OCI-LY3 (cell line): Measurements from ENCODE around the gene LRRC7.

Source experiments
- H2AFZ ChIP-seq: fragments of 200-600, 300-600 bp; shearing (Covaris generic); 2 replicates; pipeline ENCODE4 v1.6.0; 2014; ENCODE audit warnings: antibody characterized with exemption, low read depth, low read length
- H3K27ac ChIP-seq: fragments of 200-600, 300-600 bp; sonication (generic); 2 replicates; pipeline ENCODE4 v1.5.1; 2014; ENCODE audit warnings: mild to moderate bottlenecking, low read length, moderate library complexity, mixed read lengths
- H3K27me3 ChIP-seq: fragments of 200-600, 300-600 bp; sonication (generic); 2 replicates; pipeline ENCODE4 v1.6.1; 2014; ENCODE audit warnings: low read depth, low read length, mixed read lengths
- H3K36me3 ChIP-seq: fragments of 200-600, 300-600 bp; sonication (generic); replicated peaks from 2 replicates; pipeline ENCODE3; 2014; ENCODE audit warnings: low read depth, low read length, mixed read lengths
- H3K4me1 ChIP-seq: fragments of 300-600, 200-600 bp; sonication (generic); 2 replicates; pipeline ENCODE4 v1.6.1; 2014; ENCODE audit warnings: low read length, mixed read lengths
- H3K4me2 ChIP-seq: fragments of 200-600, 300-600 bp; sonication (generic); 2 replicates; pipeline ENCODE4 v1.6.1; 2014; ENCODE audit warnings: low read length, mixed read lengths
- H3K4me3 ChIP-seq: fragments of 300-600, 200-600 bp; sonication (generic); 2 replicates; pipeline ENCODE4 v1.5.1; 2014; ENCODE audit warnings: antibody characterized with exemption, mild to moderate bottlenecking, low read length, moderate library complexity
- H3K79me2 ChIP-seq: fragments of 300-600, 200-600 bp; shearing (Covaris generic); 2 replicates; pipeline ENCODE4 v1.6.1; 2014; ENCODE audit warnings: mild to moderate bottlenecking, low read length, mixed read lengths
- H3K9ac ChIP-seq: fragments of 300-600, 200-600 bp; shearing (Covaris generic); 2 replicates; pipeline ENCODE4 v1.6.0; 2014; ENCODE audit warnings: mild to moderate bottlenecking, low read length, moderate library complexity
- H3K9me3 ChIP-seq: fragments of 200-600, 300-600 bp; shearing (Covaris generic); 2 replicates; pipeline ENCODE4 v1.6.1; 2014; ENCODE audit warnings: low read length, mixed read lengths; ENCODE audit not compliant: insufficient read depth
- H4K20me1 ChIP-seq: fragments of 200-600, 300-600 bp; sonication (generic); 2 replicates; pipeline ENCODE4 v1.6.1; 2016; ENCODE audit warnings: low read length, mixed read lengths; ENCODE audit not compliant: insufficient read depth
- CTCF ChIP-seq: fragments of 200-600, 300-600 bp; sonication (generic); IDR thresholded peaks from 2 replicates; pipeline ENCODE4 v1.5.1; 2014; ENCODE audit warnings: antibody characterized with exemption, low read length, low read depth
- EZH2phosphoT487 ChIP-seq: fragments of 200-600 bp; shearing (Covaris generic); IDR thresholded peaks from 2 replicates; pipeline ENCODE4 v1.6.1; 2018; ENCODE audit warnings: antibody characterized with exemption, mixed run types, low read depth

Gene LRRC7

GRCh38 chr1:69595486-69595885 is 27.8 kb downstream of the LRRC7 start:
- H3K79me2 ChIP-seq: no peaks in the 10 kb centered on the region
- H2AFZ ChIP-seq: no peak overlapping the region
- no peaks in the 10 kb centered on the region for H3K9me3 ChIP-seq
- H3K4me3 ChIP-seq: no peak overlapping the region
- H3K4me2 ChIP-seq: no peak overlapping the region
- no peaks in the 10 kb centered on the region for H4K20me1 ChIP-seq
- H3K4me1 ChIP-seq: no peaks in the 10 kb centered on the region
- H3K27ac ChIP-seq: no peak overlapping the region
- no peaks in the 10 kb centered on the region for H3K27me3 ChIP-seq
- no peak for TF ChIP-seq CTCF
- TF ChIP-seq EZH2phosphoT487: no peak
- H3K9ac ChIP-seq: no peak overlapping the region
- H3K36me3 ChIP-seq: no peaks in the 10 kb centered on the region

GRCh38 chr1:69611316-69611715 is 43.6 kb downstream of the LRRC7 start:
- Histone ChIP-seq H3K9me3 (no peaks in the 10 kb centered on the region), H2AFZ (no peak overlapping the region), H3K36me3 (no peaks in the 10 kb centered on the region), H4K20me1 (no peaks in the 10 kb centered on the region), H3K27ac (no peak overlapping the region), H3K9ac (no peak overlapping the region), H3K4me3 (no peak overlapping the region), H3K4me1 (no peaks in the 10 kb centered on the region), H3K4me2 (no peak overlapping the region), H3K79me2 (no peaks in the 10 kb centered on the region), H3K27me3 (no peaks in the 10 kb centered on the region)
- TF ChIP-seq CTCF (no peak), EZH2phosphoT487 (no peak)

- H3K79me2 ChIP-seq: no peaks in the 10 kb centered on the region
- H3K4me3 ChIP-seq: no peak overlapping the region
- no peaks in the 10 kb centered on the region for H3K9me3 ChIP-seq
- H3K27me3 ChIP-seq: no peaks in the 10 kb centered on the region
- H3K4me2 ChIP-seq: no peak overlapping the region
- H3K36me3 ChIP-seq: no peaks in the 10 kb centered on the region
- TF ChIP-seq CTCF (no peak), EZH2phosphoT487 (no peak)
- no peaks in the 10 kb centered on the region for H4K20me1 ChIP-seq
- H3K9ac ChIP-seq: no peak overlapping the region
- H3K27ac ChIP-seq: no peak overlapping the region
- no peak overlapping the region for H2AFZ ChIP-seq
- H3K4me1 ChIP-seq: no peaks in the 10 kb centered on the region
Observed at GRCh38 chr1:69613414-69613813, 45.7 kb downstream of the LRRC7 start.

- no peak overlapping the region for H3K4me3 ChIP-seq
- H3K9ac ChIP-seq: no peak overlapping the region
- no peak overlapping the region for H2AFZ ChIP-seq
- H3K4me1 ChIP-seq: no peaks in the 10 kb centered on the region
- no peaks in the 10 kb centered on the region for H3K79me2 ChIP-seq
- no peaks in the 10 kb centered on the region for H3K9me3 ChIP-seq
- no peak overlapping the region for H3K4me2 ChIP-seq
- no peak overlapping the region for H3K27ac ChIP-seq
- no peaks in the 10 kb centered on the region for H4K20me1 ChIP-seq
- no peak for TF ChIP-seq EZH2phosphoT487
- no peak for TF ChIP-seq CTCF
- H3K27me3 ChIP-seq: no peaks in the 10 kb centered on the region
- H3K36me3 ChIP-seq: no peaks in the 10 kb centered on the region
Observed at GRCh38 chr1:69638673-69639072, 71.0 kb downstream of the LRRC7 start.
